ENCODE measurements around the gene DOK7.
"Not testable (repeated sequence)": the region's sequence is repeated elsewhere in the genome, so short reads cannot be mapped to it uniquely, and the experiment has no call there.

The DOK7 gene

DNA sequence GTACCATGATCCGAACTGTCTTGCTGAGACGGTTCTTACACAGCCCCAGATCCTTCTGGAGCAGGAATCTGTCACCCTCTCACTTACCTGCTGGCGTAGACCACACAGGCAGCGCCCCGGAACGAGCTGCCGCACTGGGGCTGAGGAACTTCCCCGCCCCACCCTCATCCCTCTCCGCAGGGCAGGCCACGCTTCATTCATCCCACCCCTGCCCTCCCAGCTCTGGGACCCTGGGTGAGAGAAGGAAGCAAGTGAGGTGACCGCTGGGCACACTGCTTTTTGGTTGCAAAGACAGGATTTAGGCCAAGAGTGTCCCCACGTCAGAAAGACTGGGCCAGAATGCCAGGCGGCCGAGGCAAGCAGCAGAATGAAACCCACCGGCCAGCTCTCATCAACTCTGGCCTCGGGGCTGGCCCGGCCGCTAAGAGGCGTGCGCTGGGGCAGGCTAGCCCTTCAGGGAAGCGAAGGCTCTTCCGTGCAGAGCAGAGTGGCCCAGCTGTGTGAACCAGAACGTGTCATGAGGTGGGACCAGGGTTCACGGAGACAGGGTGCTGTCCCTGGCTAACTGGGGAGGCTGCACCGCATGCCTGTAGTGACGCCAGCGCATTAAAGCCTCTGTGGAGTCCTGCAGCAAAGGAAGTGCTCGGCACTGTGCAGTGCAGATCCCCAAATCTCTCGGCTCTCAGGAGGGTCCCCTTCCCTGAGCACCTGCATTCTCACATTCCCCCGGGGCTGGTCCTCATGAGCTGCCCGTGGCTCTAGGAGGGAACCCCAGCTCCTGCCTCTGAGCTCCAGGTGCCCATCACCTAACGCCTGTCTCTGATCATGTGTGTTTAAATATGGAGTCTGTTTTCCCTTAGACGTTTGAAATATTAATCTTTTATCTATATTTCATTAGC, 62.7 kb downstream of the DOK7 start:
- ATAC-seq (no peak), DNase-seq (ENCODE audit: low spot score in 2 of 2) (no peak)
- Mint-ChIP-seq H3K4me3 (no peak overlapping the region), H3K27ac (no peak overlapping the region), H3K36me3 (peaks cover 45% of the 10 kb centered on the region), H3K9me3 (no peaks in the 10 kb centered on the region), H3K4me1 (peaks cover 31% of the 10 kb centered on the region)

DNA sequence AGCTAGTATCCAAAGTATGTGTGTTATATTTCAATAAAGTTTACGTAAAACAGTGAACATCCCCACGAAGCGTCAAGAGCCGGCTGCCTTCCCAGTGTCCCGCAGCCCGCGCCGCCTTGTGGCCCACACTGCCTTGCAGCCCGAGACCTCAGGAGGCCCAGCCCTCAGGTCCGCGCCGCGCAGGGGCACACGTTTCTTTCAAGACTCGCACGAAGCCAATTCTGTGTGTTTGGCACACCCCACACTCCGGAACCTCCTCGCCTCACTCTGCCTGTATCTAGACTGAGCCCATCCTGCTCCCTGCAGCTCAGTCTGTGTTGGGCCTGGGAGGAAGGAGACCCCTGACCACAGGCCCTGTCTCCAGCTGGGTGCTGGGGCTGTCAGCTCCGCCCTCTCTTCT, 63.4 kb downstream of the DOK7 start:
- no peak for ATAC-seq
- no peak for DNase-seq (ENCODE audit: low spot score in 2 of 2)
- H3K4me1 Mint-ChIP-seq = peaks cover 38% of the 10 kb centered on the region
- H3K36me3 Mint-ChIP-seq = peaks cover 39% of the 10 kb centered on the region
- no peaks in the 10 kb centered on the region for H3K9me3 Mint-ChIP-seq
- peak overlapping the region; percentile 76 for H3K27ac Mint-ChIP-seq
- no peak overlapping the region for H3K4me3 Mint-ChIP-seq

- ATAC-seq (no peak), DNase-seq (ENCODE audit: low spot score in 2 of 2) (no peak)
- Mint-ChIP-seq H3K9me3 (no peaks in the 10 kb centered on the region), H3K4me3 (no peak overlapping the region), H3K36me3 (peaks cover 40% of the 10 kb centered on the region), H3K4me1 (peaks cover 46% of the 10 kb centered on the region), H3K27ac (peak overlapping the region; percentile 76)
These were observed 64.2 kb downstream of the DOK7 start for GRCh38 chr4:3527101-3527913.

GRCh38 chr4:3527914-3528876, 65.1 kb downstream of the DOK7 start:
- ATAC-seq = no peak
- Mint-ChIP-seq H3K9me3 (no peaks in the 10 kb centered on the region), H3K4me1 (peaks cover 49% of the 10 kb centered on the region), H3K27ac (peak overlapping the region; percentile 76), H3K4me3 (no peak overlapping the region), H3K36me3 (peaks cover 37% of the 10 kb centered on the region)
- DNase-seq (ENCODE audit: low spot score in 2 of 2) = no peak

- H3K27ac Mint-ChIP-seq = no peak overlapping the region
- ATAC-seq (no peak), DNase-seq (ENCODE audit: low spot score in 2 of 2) (no peak)
- peaks cover 26% of the 10 kb centered on the region for H3K36me3 Mint-ChIP-seq
- H3K9me3 Mint-ChIP-seq = no peaks in the 10 kb centered on the region
- no peak overlapping the region for H3K4me3 Mint-ChIP-seq
- peaks cover 49% of the 10 kb centered on the region for H3K4me1 Mint-ChIP-seq
These were observed 66.3 kb downstream of the DOK7 start for GRCh38 chr4:3529363-3529762.

DNA sequence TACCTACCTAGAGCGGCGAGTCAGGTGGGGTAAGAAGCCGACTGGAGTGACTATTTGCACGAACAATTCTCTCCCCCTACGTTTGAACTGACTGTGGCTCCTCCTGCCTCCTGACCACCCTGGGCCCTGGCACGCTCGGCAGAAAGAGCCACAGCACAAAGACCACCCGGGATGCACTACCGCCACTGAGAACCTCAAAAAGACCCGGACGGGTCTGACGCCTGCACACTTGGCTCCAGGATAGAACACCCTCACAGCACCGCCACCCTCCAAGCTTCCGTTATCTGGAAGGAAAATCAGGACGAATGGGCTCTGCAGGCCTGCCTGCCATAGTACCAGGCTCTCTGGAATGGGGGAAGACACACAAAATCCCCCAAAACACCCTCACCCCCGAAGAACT, 66.9 kb downstream of the DOK7 start:
- H3K36me3 Mint-ChIP-seq = peaks cover 21% of the 10 kb centered on the region
- peaks cover 49% of the 10 kb centered on the region for H3K4me1 Mint-ChIP-seq
- ATAC-seq = no peak
- no peaks in the 10 kb centered on the region for H3K9me3 Mint-ChIP-seq
- peak overlapping the region; percentile 99 for H3K4me3 Mint-ChIP-seq
- no peak for DNase-seq (ENCODE audit: low spot score in 2 of 2)
- no peak overlapping the region for H3K27ac Mint-ChIP-seq

DNA sequence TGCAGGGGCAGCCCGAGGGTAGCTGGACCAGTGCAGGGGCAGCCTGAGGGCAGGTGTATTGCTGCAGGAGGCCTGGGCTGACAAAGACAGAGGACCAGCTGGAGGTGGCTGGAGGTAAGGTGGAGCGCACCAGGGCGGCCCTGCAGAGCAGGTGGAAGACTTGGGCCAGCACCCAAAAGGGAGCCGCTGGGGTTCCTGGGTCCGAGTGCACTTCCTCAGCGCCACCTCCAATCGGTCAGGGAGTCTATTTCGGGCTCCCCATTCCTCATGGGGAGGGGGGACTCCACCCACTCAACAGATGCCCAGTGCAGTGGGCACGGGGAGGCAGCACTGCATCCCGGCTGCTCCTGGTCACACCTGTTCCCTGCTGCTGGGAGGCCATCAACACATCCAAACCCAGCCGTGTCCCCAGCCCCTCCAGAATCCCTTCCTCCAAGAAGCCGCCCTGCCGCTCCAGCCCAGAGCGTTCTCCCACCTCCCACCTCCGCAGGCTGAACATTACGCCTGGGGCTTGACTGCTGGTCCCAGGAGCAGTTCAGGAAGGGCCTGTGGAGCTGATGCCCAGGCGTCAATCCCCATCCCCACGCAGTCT, 67.7 kb downstream of the DOK7 start:
- no peak for DNase-seq (ENCODE audit: low spot score in 2 of 2)
- H3K4me1 Mint-ChIP-seq = peaks cover 49% of the 10 kb centered on the region
- H3K9me3 Mint-ChIP-seq = peaks cover 4% of the 10 kb centered on the region
- no peak for ATAC-seq
- H3K4me3 Mint-ChIP-seq = peak overlapping the region; percentile 99
- peaks cover 21% of the 10 kb centered on the region for H3K36me3 Mint-ChIP-seq
- H3K27ac Mint-ChIP-seq = peak overlapping the region; percentile 98

DNA sequence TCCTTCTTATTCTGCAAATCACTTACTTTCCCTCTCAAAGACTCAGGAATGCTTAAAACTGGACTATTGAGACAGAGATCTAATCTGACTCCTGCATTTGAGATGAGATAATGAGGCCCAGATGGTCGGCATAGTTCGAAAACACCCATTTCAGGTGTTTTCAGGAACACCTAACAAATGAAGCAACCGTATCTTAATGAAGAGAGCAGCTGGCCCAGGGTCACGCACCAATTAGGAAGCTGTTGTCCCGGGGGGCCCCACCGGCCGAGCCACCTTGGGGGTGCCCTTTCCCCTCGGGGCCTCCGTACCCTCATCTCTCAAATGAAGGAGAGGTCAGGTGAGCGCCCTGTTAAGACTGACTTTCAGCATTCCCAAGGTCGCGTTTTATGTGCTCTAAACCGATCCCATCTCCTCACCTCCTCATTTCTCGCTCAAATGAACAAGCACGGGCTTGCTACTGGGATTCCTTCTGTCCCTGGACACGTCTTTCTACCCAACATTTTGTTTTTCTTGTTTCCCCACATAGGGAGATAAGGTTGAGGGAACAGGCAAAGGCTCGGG, 68.3 kb downstream of the DOK7 start:
- Mint-ChIP-seq H3K4me3 (peak overlapping the region; percentile 99), H3K4me1 (peaks cover 48% of the 10 kb centered on the region), H3K27ac (peak overlapping the region; percentile 98), H3K9me3 (peaks cover 4% of the 10 kb centered on the region), H3K36me3 (peaks cover 21% of the 10 kb centered on the region)
- ATAC-seq (no peak), DNase-seq (ENCODE audit: low spot score in 2 of 2) (no peak)

DNA sequence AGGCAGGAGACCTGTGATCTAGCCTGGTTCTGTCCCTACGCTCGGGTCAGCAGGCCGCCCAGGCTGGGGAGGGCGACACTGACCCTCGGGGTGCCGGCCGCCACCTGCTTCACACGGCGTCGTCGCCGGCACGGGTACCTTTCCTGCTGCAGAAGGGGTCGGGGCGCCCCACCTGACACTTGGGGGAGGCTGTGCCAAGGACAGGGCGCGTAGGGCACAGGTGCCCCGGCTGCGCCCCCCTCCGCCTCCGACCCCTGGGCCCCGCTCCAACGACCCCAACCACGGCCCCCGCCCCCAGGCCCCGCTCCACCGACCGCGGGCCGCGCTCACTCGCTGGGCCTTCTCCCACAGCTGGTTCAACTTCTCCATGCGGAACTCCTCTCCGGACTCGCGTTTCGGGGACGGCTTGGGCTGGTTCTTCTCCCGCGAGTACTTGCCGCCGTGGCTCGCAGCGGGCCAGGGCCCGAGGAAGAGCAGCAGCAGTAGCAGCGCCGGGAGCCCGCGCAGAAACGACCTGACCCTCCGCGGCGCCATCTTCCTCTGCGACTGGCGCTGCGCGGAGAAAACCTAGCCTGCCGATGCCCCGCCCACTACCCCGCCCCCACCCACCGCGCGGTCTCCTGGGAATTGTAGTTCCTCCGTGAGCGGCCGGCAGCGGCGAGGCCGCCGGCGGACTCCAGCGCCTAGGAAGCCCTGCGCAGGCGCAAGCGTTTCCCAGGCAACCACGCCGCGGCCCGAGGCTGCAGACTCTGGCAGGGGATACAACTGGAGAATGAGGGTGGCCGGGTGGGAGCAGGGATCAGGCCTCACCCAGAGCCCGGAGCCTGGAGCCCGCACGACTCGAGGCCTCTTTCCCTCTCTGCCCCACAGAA, 69.0 kb downstream of the DOK7 start, which contains the start of gene LRPAP1:
Gene LRPAP1, minus strand, starts transcription at position 544 of the 872 bp plus-strand sequence. Its CDS starts 10 bp downstream, at position 534.
- Mint-ChIP-seq H3K36me3 (peaks cover 21% of the 10 kb centered on the region), H3K9me3 (peaks cover 4% of the 10 kb centered on the region), H3K4me3 (peak within 1 kb of the TSS; percentile 99), H3K4me1 (peaks cover 43% of the 10 kb centered on the region), H3K27ac (peak within 1 kb of the TSS; percentile 98)
- DNase-seq (ENCODE audit: low spot score in 2 of 2) (peak; percentile 88 to 93), ATAC-seq (peak; percentile 93)

GRCh38 chr4:3532751-3533422, 69.8 kb downstream of the DOK7 start:
- Mint-ChIP-seq H3K27ac (no peak overlapping the region), H3K4me1 (peaks cover 37% of the 10 kb centered on the region), H3K36me3 (peaks cover 21% of the 10 kb centered on the region), H3K4me3 (peak overlapping the region; percentile 99), H3K9me3 (peaks cover 4% of the 10 kb centered on the region)
- ATAC-seq (no peak), DNase-seq (ENCODE audit: low spot score in 2 of 2) (no peak)

GRCh38 chr4:3533423-3533820, 70.3 kb downstream of the DOK7 start:
- Mint-ChIP-seq H3K27ac (no peak overlapping the region), H3K4me3 (peak overlapping the region; percentile 99), H3K4me1 (peaks cover 32% of the 10 kb centered on the region), H3K36me3 (peaks cover 18% of the 10 kb centered on the region), H3K9me3 (peaks cover 4% of the 10 kb centered on the region)
- ATAC-seq (no peak), DNase-seq (ENCODE audit: low spot score in 2 of 2) (no peak)

DNA sequence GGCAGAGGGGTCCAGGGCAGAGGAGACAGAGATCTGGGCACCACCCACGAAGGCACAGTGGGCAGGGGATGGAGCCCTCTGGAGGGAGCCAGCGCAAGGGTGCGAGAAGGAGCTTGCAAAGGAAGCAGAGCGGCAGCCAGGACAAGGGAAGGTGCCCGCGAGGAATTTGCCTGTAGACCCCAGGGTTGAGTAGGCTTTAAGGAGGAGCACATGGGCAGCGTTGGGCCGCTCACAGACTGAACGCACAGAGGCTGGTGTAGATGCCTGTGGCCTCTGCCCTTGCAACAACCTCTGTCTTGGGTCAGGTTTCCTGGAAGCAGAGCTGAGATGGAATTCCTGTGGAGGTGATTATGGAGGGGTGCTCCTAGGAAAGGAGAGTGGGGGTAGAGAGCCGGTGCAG, 72.7 kb downstream of the DOK7 start:
- not testable (repeated sequence) for H3K9me3 Mint-ChIP-seq; DNase-seq (ENCODE audit: low spot score in 2 of 2); H3K36me3 Mint-ChIP-seq; H3K27ac Mint-ChIP-seq; H3K4me3 Mint-ChIP-seq; ATAC-seq
- peaks cover 17% of the 10 kb centered on the region for H3K4me1 Mint-ChIP-seq

- not testable (repeated sequence) for DNase-seq (ENCODE audit: low spot score in 2 of 2); H3K27ac Mint-ChIP-seq; H3K9me3 Mint-ChIP-seq; H3K4me3 Mint-ChIP-seq; H3K36me3 Mint-ChIP-seq; H3K4me1 Mint-ChIP-seq; ATAC-seq
These were observed 75.8 kb downstream of the DOK7 start for GRCh38 chr4:3538906-3539305.

Measured in stimulated activated effector memory CD8-positive, alpha-beta T cell treated with anti-CD3 and anti-CD28 coated beads, Interleukin-12 subunit alpha, Interleukin-12 subunit beta, amount 100 ng/mL, for 72 hours (primary cell).